Chondrocyte (in vitro differentiated cells): ENCODE data around the gene PLPP6. TPM values are rescaled to one million over a fixed set of nuclear protein-coding genes. Genes with fewer than 3 reads are reported as not detected.
"Not testable (repeated sequence)": the region's sequence is repeated elsewhere in the genome, so short reads cannot be mapped to it uniquely, and the experiment has no call there.

Experiments used
- DNase-seq: peaks from one replicate; pipeline ENCODE4 v3.0.0; 2021; ENCODE audit warnings: mixed read lengths, low spot score
- H3K27ac Mint-ChIP-seq: one replicate; pipeline ENCODE4 v1.8.0; 2021; ENCODE audit warnings: mild to moderate bottlenecking, moderate library complexity, mixed read lengths; ENCODE audit not compliant: unreplicated experiment
- H3K27me3 Mint-ChIP-seq: 2 replicates; pipeline ENCODE4 v1.8.0; 2021; ENCODE audit warnings: low read depth, mixed read lengths
- H3K36me3 Mint-ChIP-seq: 2 replicates; pipeline ENCODE4 v1.8.0; 2021; ENCODE audit warnings: low read depth, mixed read lengths
- H3K4me1 Mint-ChIP-seq: 2 replicates; pipeline ENCODE4 v1.8.0; 2021; ENCODE audit warnings: low read depth, mild to moderate bottlenecking, mixed read lengths
- H3K4me3 Mint-ChIP-seq: one replicate; pipeline ENCODE4 v1.8.0; 2021; ENCODE audit warnings: mild to moderate bottlenecking, moderate library complexity, mixed read lengths; ENCODE audit not compliant: unreplicated experiment
- H3K9me3 Mint-ChIP-seq: 2 replicates; pipeline ENCODE4 v1.8.0; 2021; ENCODE audit warnings: low read depth, mixed read lengths
- CTCF ChIP-seq: fragments of 200-600 bp; sonication (generic); IDR thresholded peaks from 2 replicates; pipeline ENCODE4 v1.5.0; 2021; ENCODE audit warnings: antibody characterized with exemption, mild to moderate bottlenecking, moderate library complexity
- total RNA-seq: library from RNA; stranded (reverse); gene quantifications from 3 replicates; pipeline ENCODE4 v1.2.1, GENCODE V29; 2021

Gene PLPP6
- total RNA-seq, 1 donor from 2014 or later, result 5.9 TPM

DNA sequence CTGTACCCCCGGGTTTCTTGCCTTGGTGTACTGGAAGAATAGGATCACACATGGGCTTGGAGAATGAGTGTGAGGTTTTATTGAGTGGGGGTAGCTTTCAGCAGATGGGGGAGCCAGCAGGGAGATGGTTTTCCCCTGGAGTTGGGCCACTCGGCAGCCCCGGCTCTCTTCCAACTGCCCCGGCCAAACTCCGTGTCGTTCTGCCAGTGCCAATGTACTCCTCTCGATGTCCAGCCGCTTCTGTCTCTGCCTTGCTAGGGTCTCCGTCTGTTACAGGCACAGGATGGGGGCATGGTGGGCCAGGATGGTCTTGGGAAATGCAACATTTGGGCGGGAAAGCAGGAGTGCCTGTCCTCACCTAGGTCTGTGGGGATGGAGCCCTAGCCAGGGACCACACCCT is 7.6 kb upstream of the PLPP6 start:
- Mint-ChIP-seq H3K36me3 (no peaks in the 10 kb centered on the region), H3K4me1 (no peaks in the 10 kb centered on the region), H3K27me3 (no peaks in the 10 kb centered on the region), H3K4me3 (no peak overlapping the region), H3K9me3 (no peaks in the 10 kb centered on the region), H3K27ac (no peak overlapping the region)
- DNase-seq, result no peak
- no peak for TF ChIP-seq CTCF

DNA sequence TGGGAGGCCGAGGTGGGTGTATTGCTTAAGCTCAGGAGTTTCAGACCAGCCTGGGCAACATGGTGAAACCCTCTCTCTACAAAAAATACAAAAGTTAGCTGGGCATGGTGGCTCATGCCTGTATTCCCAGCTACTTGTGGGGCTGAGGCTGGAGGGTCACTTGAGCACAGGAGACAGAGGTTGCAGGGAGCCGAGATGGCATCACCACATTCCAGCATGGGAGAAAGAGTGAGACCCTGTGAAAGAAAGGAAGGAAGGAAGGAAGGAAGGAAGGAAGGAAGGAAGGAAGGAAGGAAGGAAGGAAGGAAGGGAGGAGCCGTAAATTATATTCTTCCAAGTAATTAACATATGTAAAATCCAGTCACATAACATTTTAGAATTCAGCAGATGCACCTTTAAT is 5.9 kb upstream of the PLPP6 start:
- not testable (repeated sequence) for H3K27ac Mint-ChIP-seq, H3K4me1 Mint-ChIP-seq, DNase-seq, H3K4me3 Mint-ChIP-seq, H3K36me3 Mint-ChIP-seq, H3K9me3 Mint-ChIP-seq, H3K27me3 Mint-ChIP-seq

- Mint-ChIP-seq H3K27ac (no peak overlapping the region), H3K36me3 (no peaks in the 10 kb centered on the region), H3K27me3 (no peaks in the 10 kb centered on the region), H3K4me3 (no peak overlapping the region), H3K9me3 (no peaks in the 10 kb centered on the region), H3K4me1 (peaks cover 7% of the 10 kb centered on the region)
- no peak for DNase-seq
- TF ChIP-seq CTCF, result no peak
Measured at GRCh38 chr9:4656621-4657020, 5.5 kb upstream of the PLPP6 start.

- H3K9me3 Mint-ChIP-seq, result no peaks in the 10 kb centered on the region
- no peak for TF ChIP-seq CTCF
- H3K27me3 Mint-ChIP-seq, result no peaks in the 10 kb centered on the region
- H3K4me1 Mint-ChIP-seq, result peaks cover 14% of the 10 kb centered on the region
- DNase-seq, result no peak
- H3K27ac Mint-ChIP-seq, result no peak overlapping the region
- H3K4me3 Mint-ChIP-seq, result no peak overlapping the region
- H3K36me3 Mint-ChIP-seq, result no peaks in the 10 kb centered on the region
Measured at GRCh38 chr9:4657426-4658159, 4.5 kb upstream of the PLPP6 start.

DNA sequence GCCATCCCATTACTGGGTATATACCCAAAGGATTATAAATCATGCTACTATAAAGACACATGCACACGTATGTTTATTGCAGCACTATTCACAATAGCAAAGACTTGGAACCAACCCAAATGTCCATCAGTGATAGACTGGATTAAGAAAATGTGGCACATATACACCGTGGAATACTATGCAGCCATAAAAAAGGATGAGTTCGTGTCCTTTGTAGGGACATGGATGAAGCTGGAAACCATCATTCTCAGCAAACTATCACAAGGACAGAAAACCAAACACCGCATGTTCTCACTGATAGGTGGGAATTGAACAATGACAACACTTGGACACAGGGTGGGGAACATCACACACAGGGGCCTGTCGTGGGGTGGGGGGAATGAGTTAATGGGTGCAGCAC is 1.4 kb upstream of the PLPP6 start:
- Mint-ChIP-seq H3K27ac (peak overlapping the region; percentile 65), H3K4me1 (peaks cover 37% of the 10 kb centered on the region)
- not testable (repeated sequence) for H3K27me3 Mint-ChIP-seq

DNA sequence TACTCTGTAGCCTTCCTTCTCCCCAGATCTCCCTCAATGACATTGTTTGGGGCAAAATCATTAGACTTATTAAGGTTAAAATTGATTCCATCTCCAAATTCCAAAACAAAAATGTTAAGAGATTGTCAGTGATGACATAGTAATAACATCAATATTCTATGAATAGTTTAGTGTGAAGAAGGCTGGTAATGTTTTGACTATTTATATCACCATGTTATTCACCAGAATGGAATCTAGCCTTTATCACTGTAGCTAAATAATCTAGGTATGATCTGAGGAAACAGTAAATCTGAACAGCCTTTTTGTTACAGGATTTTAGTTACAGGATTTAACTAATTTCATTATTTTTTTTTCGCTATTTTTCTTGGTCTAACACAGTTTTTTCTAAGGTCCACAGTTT is 929 bp upstream of the PLPP6 start:
- TF ChIP-seq CTCF, result no peak
- Mint-ChIP-seq H3K27ac (peak overlapping the region; percentile 87), H3K4me3 (peak overlapping the region; percentile 93), H3K9me3 (no peaks in the 10 kb centered on the region), H3K36me3 (no peaks in the 10 kb centered on the region), H3K27me3 (no peaks in the 10 kb centered on the region), H3K4me1 (peaks cover 42% of the 10 kb centered on the region)
- DNase-seq, result no peak

More for the DNA sequence above, 1.4 kb upstream of the PLPP6 start:
- not testable (repeated sequence) for H3K36me3 Mint-ChIP-seq, H3K4me3 Mint-ChIP-seq, DNase-seq, H3K9me3 Mint-ChIP-seq
